Breast epithelium (tissue), 3 donors: ENCODE data around the gene WBP1L.

ENCODE experiments used
- CTCF ChIP-seq, 3 donors: fragments of 450-650 bp; IDR thresholded peaks; one replicate each; pipeline ENCODE4 v1.5.1; 2016 to 2017; ENCODE audit warnings: antibody characterized with exemption in 3 of 3, mild to moderate bottlenecking in 3 of 3, moderate library complexity in 3 of 3
- POLR2A ChIP-seq: fragments of 450-650 bp; IDR thresholded peaks from one replicate; pipeline ENCODE4 v1.6.1; 2016; ENCODE audit warnings: antibody characterized with exemption, mild to moderate bottlenecking, moderate library complexity

- TF ChIP-seq CTCF (IDR thresholded peaks at IDR 0.05): no peak
- no peak for TF ChIP-seq POLR2A
Observed at GRCh38 chr10:102819054-102819453, 75.3 kb downstream of the WBP1L start.
